Activated CD4-positive, alpha-beta T cell treated with anti-CD3 and anti-CD28 coated beads, Interleukin-2, amount 10 ng/mL, durations not matched to agents 7 days and 5 days (primary cell): ENCODE measurements around the gene ASTN2. TPM values are rescaled to one million over a fixed set of nuclear protein-coding genes. Genes with fewer than 3 reads are reported as not detected.

Experiments
- CTCF ChIA-PET: fragments of 350-600 bp; sonication (Branson Sonifier 250); formaldehyde crosslinking; loops from one replicate; lab custom pipeline; 2021; ENCODE audit warnings: antibody characterized with exemption; lab: Charles Lee
- POLR2A ChIA-PET: fragments of 350-600 bp; sonication (Branson Sonifier 250); formaldehyde crosslinking; loops from one replicate; lab custom pipeline; 2021; ENCODE audit warnings: antibody characterized with exemption; lab: Charles Lee
- DNase-seq: peaks from one replicate; pipeline ENCODE4 v3.0.0-alpha.2; 2020
- H3K27ac Mint-ChIP-seq: one replicate; pipeline ENCODE4 v1.8.0; 2021; ENCODE audit warnings: mild to moderate bottlenecking, moderate library complexity, mixed read lengths
- H3K27me3 Mint-ChIP-seq: one replicate; pipeline ENCODE4 v1.8.0; 2021; ENCODE audit warnings: mixed read lengths
- H3K36me3 Mint-ChIP-seq: one replicate; pipeline ENCODE4 v1.8.0; 2021; ENCODE audit warnings: low read depth, mixed read lengths
- H3K4me1 Mint-ChIP-seq: one replicate; pipeline ENCODE4 v1.8.0; 2021; ENCODE audit warnings: mixed read lengths
- H3K4me3 Mint-ChIP-seq: one replicate; pipeline ENCODE4 v1.8.0; 2021; ENCODE audit warnings: mild to moderate bottlenecking, moderate library complexity, mixed read lengths
- H3K9me3 Mint-ChIP-seq: one replicate; pipeline ENCODE4 v1.8.0; 2021; ENCODE audit warnings: mixed read lengths
- total RNA-seq, 2 experiments: library from RNA; stranded (reverse); gene quantifications; one replicate each; pipeline ENCODE4 v1.2.3, GENCODE V29; 2021

The ASTN2 gene
- total RNA-seq, 2 experiments from 2014 or later: 3.2 to 4.1 TPM

DNA sequence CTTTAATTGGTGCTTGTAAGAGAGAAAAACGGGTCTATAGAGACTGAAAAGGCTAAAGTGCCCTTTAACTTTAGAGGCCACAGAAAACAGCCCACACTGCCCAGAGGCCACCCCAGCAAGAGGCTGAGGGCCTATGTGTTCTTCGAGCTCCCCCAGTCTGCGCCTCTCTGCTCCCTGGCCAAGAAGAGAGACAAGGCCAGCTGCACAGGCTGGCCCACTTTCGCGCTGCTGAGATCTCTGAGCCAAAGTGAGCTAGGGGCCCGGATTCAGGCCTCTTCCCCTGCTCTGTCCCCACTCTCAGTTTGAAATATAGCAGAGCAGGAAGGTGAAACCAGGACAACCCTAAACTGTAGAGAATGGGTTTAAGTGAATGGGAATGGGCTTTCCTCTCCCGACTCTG, 859.7 kb downstream of the ASTN2 start:
- no peak overlapping the region for H3K27ac Mint-ChIP-seq
- CTCF ChIA-PET: interaction anchor here (0.9 kb wide), 1 partner anchor 16 kb away, joined by 3 read pairs; no protein-coding TSS in a partner anchor
- H3K4me1 Mint-ChIP-seq: no peaks in the 10 kb centered on the region
- no peak for DNase-seq
- H3K4me3 Mint-ChIP-seq: no peak overlapping the region
- no peaks in the 10 kb centered on the region for H3K36me3 Mint-ChIP-seq
- no peaks in the 10 kb centered on the region for H3K27me3 Mint-ChIP-seq
- no peaks in the 10 kb centered on the region for H3K9me3 Mint-ChIP-seq
- POLR2A ChIA-PET: no interaction called here

- H3K9me3 Mint-ChIP-seq: no peaks in the 10 kb centered on the region
- no peak overlapping the region for H3K4me3 Mint-ChIP-seq
- ChIA-PET POLR2A (no interaction called here), CTCF (interaction anchor here (1.3 kb wide), 1 partner anchor 21 kb away, joined by 3 read pairs; no protein-coding TSS in a partner anchor)
- no peak overlapping the region for H3K27ac Mint-ChIP-seq
- H3K4me1 Mint-ChIP-seq: peaks cover 4% of the 10 kb centered on the region
- no peak for DNase-seq
- no peaks in the 10 kb centered on the region for H3K27me3 Mint-ChIP-seq
- H3K36me3 Mint-ChIP-seq: no peaks in the 10 kb centered on the region
Measured at GRCh38 chr9:116550696-116551436, 864.0 kb downstream of the ASTN2 start.

- POLR2A ChIA-PET: no interaction called here
- Mint-ChIP-seq H3K36me3 (no peaks in the 10 kb centered on the region), H3K27me3 (no peaks in the 10 kb centered on the region), H3K9me3 (no peaks in the 10 kb centered on the region), H3K4me3 (no peak overlapping the region), H3K27ac (no peak overlapping the region), H3K4me1 (peaks cover 4% of the 10 kb centered on the region)
- no peak for DNase-seq
- CTCF ChIA-PET: no interaction called here
Measured at GRCh38 chr9:116549786-116550660, 864.8 kb downstream of the ASTN2 start.

- Mint-ChIP-seq H3K27ac (peak overlapping the region; percentile 58), H3K4me3 (no peak overlapping the region), H3K4me1 (peaks cover 4% of the 10 kb centered on the region), H3K27me3 (no peaks in the 10 kb centered on the region), H3K9me3 (no peaks in the 10 kb centered on the region), H3K36me3 (no peaks in the 10 kb centered on the region)
- DNase-seq: no peak
- POLR2A ChIA-PET: no interaction called here
- CTCF ChIA-PET: no interaction called here
Measured at GRCh38 chr9:116549061-116549664, 865.7 kb downstream of the ASTN2 start.

DNA sequence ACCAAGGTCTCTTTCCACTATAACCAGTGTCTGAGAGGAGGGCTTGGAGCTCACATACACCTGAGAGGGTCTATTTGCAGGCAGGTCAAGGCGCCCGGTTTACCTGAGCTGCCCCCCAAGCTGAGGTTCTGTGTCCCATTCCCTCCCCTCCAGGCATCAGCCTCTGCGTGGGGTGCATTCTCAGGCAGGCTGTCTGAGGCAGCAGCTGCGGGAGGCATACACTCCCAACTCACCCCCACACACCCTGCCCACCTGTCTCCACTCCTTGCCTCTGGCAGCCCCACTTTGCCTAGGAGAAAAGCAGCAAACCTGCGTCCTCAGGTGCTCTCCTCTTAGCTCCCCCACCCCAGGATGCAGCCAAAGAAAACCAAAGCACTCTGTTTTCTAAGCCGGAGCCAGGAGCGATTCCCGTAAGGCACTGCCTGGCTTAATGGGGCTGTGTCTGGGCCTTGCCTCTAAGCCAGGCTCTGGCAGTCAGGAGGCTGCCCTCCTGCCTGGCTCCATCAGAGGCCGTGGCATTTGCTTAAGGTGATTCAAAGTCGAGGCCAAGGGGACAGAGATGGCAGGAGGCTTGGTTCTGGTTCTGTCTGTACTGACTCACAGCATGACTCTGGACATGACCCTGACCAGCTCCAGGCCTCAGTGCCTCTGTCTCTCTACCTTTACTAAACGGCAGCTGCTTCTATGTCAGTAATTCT, 867.0 kb downstream of the ASTN2 start:
- H3K4me3 Mint-ChIP-seq: no peak overlapping the region
- DNase-seq: no peak
- no peaks in the 10 kb centered on the region for H3K36me3 Mint-ChIP-seq
- H3K27ac Mint-ChIP-seq: no peak overlapping the region
- H3K9me3 Mint-ChIP-seq: no peaks in the 10 kb centered on the region
- peaks cover 4% of the 10 kb centered on the region for H3K4me1 Mint-ChIP-seq
- ChIA-PET CTCF (no interaction called here), POLR2A (no interaction called here)
- H3K27me3 Mint-ChIP-seq: no peaks in the 10 kb centered on the region

GRCh38 chr9:116546711-116547581, 867.9 kb downstream of the ASTN2 start:
- H3K4me1 Mint-ChIP-seq: peaks cover 4% of the 10 kb centered on the region
- H3K27ac Mint-ChIP-seq: no peak overlapping the region
- CTCF ChIA-PET: no interaction called here
- no peaks in the 10 kb centered on the region for H3K9me3 Mint-ChIP-seq
- H3K27me3 Mint-ChIP-seq: no peaks in the 10 kb centered on the region
- H3K4me3 Mint-ChIP-seq: no peak overlapping the region
- no peaks in the 10 kb centered on the region for H3K36me3 Mint-ChIP-seq
- POLR2A ChIA-PET: no interaction called here
- no peak for DNase-seq

DNA sequence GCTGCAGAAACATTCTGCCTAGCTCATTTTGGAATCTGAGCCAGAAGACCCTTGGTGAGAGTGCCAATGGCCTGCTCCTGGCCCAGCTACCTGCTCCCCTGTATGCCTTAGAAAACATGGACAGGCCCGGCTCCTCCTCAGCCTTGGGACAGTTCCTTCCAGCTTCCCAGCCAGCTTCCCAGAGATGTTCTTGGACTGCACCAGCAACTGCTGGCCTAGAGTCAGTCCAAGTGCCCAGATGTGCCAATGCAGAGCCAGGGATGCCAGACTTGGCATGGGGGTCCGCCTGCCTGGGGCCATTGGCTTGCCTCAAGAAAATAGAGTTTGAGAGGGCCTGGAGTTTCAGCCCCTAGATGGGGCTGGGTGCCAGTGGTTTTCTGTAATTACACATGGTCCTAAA, 870.0 kb downstream of the ASTN2 start:
- no peaks in the 10 kb centered on the region for H3K36me3 Mint-ChIP-seq
- H3K4me3 Mint-ChIP-seq: no peak overlapping the region
- H3K27me3 Mint-ChIP-seq: no peaks in the 10 kb centered on the region
- H3K9me3 Mint-ChIP-seq: no peaks in the 10 kb centered on the region
- H3K4me1 Mint-ChIP-seq: peaks cover 4% of the 10 kb centered on the region
- no peak for DNase-seq
- ChIA-PET CTCF (no interaction called here), POLR2A (no interaction called here)
- H3K27ac Mint-ChIP-seq: no peak overlapping the region

DNA sequence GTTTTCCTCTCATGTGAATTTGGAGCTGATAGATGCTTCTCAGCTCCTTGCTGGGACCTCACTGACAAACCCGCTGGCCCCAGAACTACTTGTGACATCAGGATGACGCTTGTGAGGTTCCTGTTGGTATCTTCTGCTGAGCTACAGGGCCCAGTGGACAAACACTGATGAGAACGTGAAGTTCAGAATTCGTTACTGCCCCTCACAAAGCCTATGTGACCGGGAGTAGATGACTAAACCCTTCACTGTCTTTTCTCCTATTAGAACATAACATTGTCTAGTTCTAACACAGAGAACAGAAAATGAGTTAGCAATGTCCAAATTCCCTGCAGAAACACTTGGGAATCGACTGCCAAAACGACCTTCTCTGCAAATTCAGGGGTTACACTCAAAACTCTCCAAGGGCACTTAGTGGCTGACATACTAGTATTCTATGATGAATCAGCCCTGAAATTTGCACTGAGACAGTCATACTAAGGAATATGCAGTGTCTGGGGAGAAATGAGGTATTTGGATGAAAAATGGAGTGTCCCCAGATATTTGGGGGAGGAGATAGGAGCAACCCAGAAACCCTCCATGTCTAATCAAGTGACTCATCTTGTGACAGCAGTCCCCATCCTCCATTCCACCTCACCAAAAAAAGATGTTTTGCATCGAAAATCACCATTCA, 871.0 kb downstream of the ASTN2 start:
- no peaks in the 10 kb centered on the region for H3K36me3 Mint-ChIP-seq
- no peaks in the 10 kb centered on the region for H3K27me3 Mint-ChIP-seq
- no peak for DNase-seq
- no peak overlapping the region for H3K27ac Mint-ChIP-seq
- ChIA-PET CTCF (no interaction called here), POLR2A (no interaction called here)
- H3K4me3 Mint-ChIP-seq: no peak overlapping the region
- H3K9me3 Mint-ChIP-seq: no peaks in the 10 kb centered on the region
- peaks cover 1% of the 10 kb centered on the region for H3K4me1 Mint-ChIP-seq

DNA sequence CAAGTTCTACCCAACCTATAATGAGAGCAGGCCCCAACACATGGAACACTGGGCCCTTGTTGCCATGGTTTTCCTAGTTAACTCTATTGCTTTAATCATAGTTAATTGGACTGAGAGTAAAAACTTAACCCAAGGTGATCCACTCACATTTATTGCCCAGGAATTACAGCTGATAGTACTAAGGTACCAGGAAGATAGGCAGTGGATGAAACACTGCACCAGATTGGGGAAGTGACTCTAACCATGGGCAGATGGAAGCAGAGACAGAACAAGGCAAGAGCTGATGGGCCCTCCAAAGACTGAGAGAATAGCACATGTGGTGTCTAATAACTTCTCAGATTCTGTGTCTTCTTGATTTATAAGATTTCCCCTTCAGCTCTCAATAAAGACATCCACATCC, 873.5 kb downstream of the ASTN2 start:
- Mint-ChIP-seq H3K9me3 (peaks cover 10% of the 10 kb centered on the region), H3K27me3 (no peaks in the 10 kb centered on the region), H3K27ac (no peak overlapping the region), H3K4me3 (no peak overlapping the region), H3K4me1 (no peaks in the 10 kb centered on the region), H3K36me3 (no peaks in the 10 kb centered on the region)
- ChIA-PET POLR2A (no interaction called here), CTCF (no interaction called here)
- DNase-seq: no peak

DNA sequence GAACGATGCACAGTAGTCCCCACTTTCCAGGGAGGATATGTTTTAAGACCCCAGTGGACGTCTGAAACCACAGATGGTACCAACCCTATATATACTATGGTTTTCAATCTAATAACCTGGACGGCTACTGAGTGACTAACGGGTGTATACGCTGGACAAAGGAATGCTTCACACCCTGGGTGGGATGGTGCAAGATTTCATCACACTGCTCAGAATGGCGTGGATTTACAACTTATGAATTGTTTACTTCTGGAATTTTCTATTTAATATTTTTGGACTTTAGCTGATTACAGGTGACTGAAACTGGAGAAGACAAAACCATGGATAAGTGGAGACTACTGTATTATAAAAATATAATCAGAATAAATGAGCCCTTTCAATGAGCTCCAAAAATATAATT, 875.3 kb downstream of the ASTN2 start:
- Mint-ChIP-seq H3K36me3 (no peaks in the 10 kb centered on the region), H3K9me3 (peaks cover 13% of the 10 kb centered on the region), H3K27ac (no peak overlapping the region), H3K27me3 (no peaks in the 10 kb centered on the region), H3K4me1 (no peaks in the 10 kb centered on the region), H3K4me3 (no peak overlapping the region)
- ChIA-PET POLR2A (no interaction called here), CTCF (no interaction called here)
- no peak for DNase-seq

DNA sequence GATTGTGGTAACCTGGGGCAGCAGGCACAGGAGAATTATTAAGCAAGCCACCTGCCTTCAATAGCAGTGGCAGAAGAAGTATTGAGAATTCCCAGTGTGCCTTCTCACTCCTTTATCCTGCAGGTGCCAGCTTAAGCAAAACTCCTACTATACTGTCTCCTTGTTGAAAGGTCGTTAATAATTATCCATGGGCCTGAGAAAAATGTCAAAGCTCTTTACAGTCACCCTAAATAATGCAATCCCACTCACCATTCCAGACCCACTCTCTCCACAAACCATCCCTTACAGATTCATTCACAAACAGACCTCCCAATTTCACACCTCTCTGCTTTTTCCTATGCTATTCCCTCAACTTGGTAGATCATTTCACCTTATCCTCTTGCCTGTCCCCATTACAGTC, 889.2 kb downstream of the ASTN2 start:
- no peak for DNase-seq
- Mint-ChIP-seq H3K9me3 (peaks cover 5% of the 10 kb centered on the region), H3K4me3 (no peak overlapping the region), H3K27me3 (no peaks in the 10 kb centered on the region), H3K4me1 (no peaks in the 10 kb centered on the region), H3K36me3 (no peaks in the 10 kb centered on the region), H3K27ac (no peak overlapping the region)
- CTCF ChIA-PET: no interaction called here
- POLR2A ChIA-PET: no interaction called here
